GM04504 (cell line): ENCODE data around the gene CABCOCO1.

ENCODE experiments used
- DNase-seq: peaks from one replicate; pipeline ENCODE4 v3.0.0-alpha.2; 2012; ENCODE audit warnings: low read depth

CABCOCO1 gene

GRCh38 chr10:61757001-61757400, 94.3 kb downstream of the CABCOCO1 start:
- no peak for DNase-seq

- no peak for DNase-seq
Observed at GRCh38 chr10:61757525-61758397, 95.0 kb downstream of the CABCOCO1 start.

GRCh38 chr10:61758433-61758832, 95.7 kb downstream of the CABCOCO1 start:
- no peak for DNase-seq

- DNase-seq = no peak
Observed at GRCh38 chr10:61759751-61760150, 97.0 kb downstream of the CABCOCO1 start.

- DNase-seq = no peak
Observed at GRCh38 chr10:61760943-61761824, 98.5 kb downstream of the CABCOCO1 start.

GRCh38 chr10:61761825-61762217, 99.1 kb downstream of the CABCOCO1 start:
- DNase-seq = no peak

GRCh38 chr10:61763778-61764177, 101.0 kb downstream of the CABCOCO1 start:
- no peak for DNase-seq

GRCh38 chr10:61764486-61764885, 101.8 kb downstream of the CABCOCO1 start:
- no peak for DNase-seq

- no peak for DNase-seq
Observed at GRCh38 chr10:61765176-61766087, 102.7 kb downstream of the CABCOCO1 start.

GRCh38 chr10:61766927-61767326, 104.2 kb downstream of the CABCOCO1 start:
- no peak for DNase-seq

GRCh38 chr10:61774031-61774430, 111.3 kb downstream of the CABCOCO1 start:
- no peak for DNase-seq

GRCh38 chr10:61775111-61775510, 112.4 kb downstream of the CABCOCO1 start:
- no peak for DNase-seq

- no peak for DNase-seq
Observed at GRCh38 chr10:61776615-61777266, 114.0 kb downstream of the CABCOCO1 start.

GRCh38 chr10:61778137-61778536, 115.4 kb downstream of the CABCOCO1 start:
- no peak for DNase-seq

- no peak for DNase-seq
Observed at GRCh38 chr10:61779276-61779675, 116.5 kb downstream of the CABCOCO1 start.

- peak; percentile 85 for DNase-seq
Observed at GRCh38 chr10:61779950-61780659, 117.4 kb downstream of the CABCOCO1 start.

- no peak for DNase-seq
Observed at GRCh38 chr10:61780732-61781131, 118.0 kb downstream of the CABCOCO1 start.

GRCh38 chr10:61781969-61782403, 119.3 kb downstream of the CABCOCO1 start:
- DNase-seq = no peak

- no peak for DNase-seq
Observed at GRCh38 chr10:61784354-61785133, 121.8 kb downstream of the CABCOCO1 start.
